Peyer's patch (tissue), 4 donors: Measurements from ENCODE around the gene NXPE2.

Source experiments
- CTCF ChIP-seq, 6 experiments: fragments of 450-650 bp in 4 of 6; fragments of 200-600 bp in 2 of 6; sonication (generic) in 1 of 6; IDR thresholded peaks; one replicate each; pipeline ENCODE4 v1.5.1; 2017 to 2019; ENCODE audit warnings: antibody characterized with exemption in 6 of 6, mild to moderate bottlenecking in 3 of 6, moderate library complexity in 1 of 6
- POLR2A ChIP-seq, 2 donors: fragments of 450-650 bp; IDR thresholded peaks; one replicate each; pipeline ENCODE4 v1.5.1; 2017; ENCODE audit warnings: antibody characterized with exemption in 2 of 2, mild to moderate bottlenecking in 2 of 2, moderate library complexity in 2 of 2

GRCh38 chr11:114679505-114679904 lies 1.2 kb downstream of the NXPE2 start:
- TF ChIP-seq POLR2A (IDR thresholded peaks at IDR 0.05) (no peak), CTCF (IDR thresholded peaks at IDR 0.05) (no peak)
